Neural cell (in vitro differentiated cells): ENCODE data around the gene PCP4. TPM values are rescaled to one million over a fixed set of nuclear protein-coding genes. Genes with fewer than 3 reads are reported as not detected.

Experiments used
- H2AFZ ChIP-seq: fragments of 200-600, 300-800 bp; sonication (generic), shearing (Covaris generic); 2 replicates; pipeline ENCODE4 v1.6.0; 2014; ENCODE audit warnings: low read depth, mild to moderate bottlenecking, antibody characterized with exemption, low read length, moderate library complexity
- H3F3A ChIP-seq: fragments of 200-600 bp; shearing (Covaris generic); 2 replicates; pipeline ENCODE4 v1.6.1; 2016; ENCODE audit warnings: mild to moderate bottlenecking, moderate library complexity, mixed read lengths, antibody characterized with exemption, low read length; ENCODE audit not compliant: insufficient read depth, poor library complexity, severe bottlenecking
- H3K27ac ChIP-seq: fragments of 200-600, 300-800 bp; sonication (generic), shearing (Covaris generic); 2 replicates; pipeline ENCODE4 v1.5.1; 2014; ENCODE audit warnings: mild to moderate bottlenecking, low read length, moderate library complexity
- H3K27me3 ChIP-seq: fragments of 300-800, 200-600 bp; sonication (generic), shearing (Covaris generic); 2 replicates; pipeline ENCODE4 v1.6.0; 2014; ENCODE audit warnings: mild to moderate bottlenecking, low read depth, low read length, moderate library complexity; ENCODE audit not compliant: insufficient read depth
- H3K36me3 ChIP-seq: fragments of 300-800, 200-600 bp; sonication (generic), shearing (Covaris generic); 2 replicates; pipeline ENCODE4 v1.5.1; 2014; ENCODE audit warnings: mild to moderate bottlenecking, antibody characterized with exemption, low read length, moderate library complexity; ENCODE audit not compliant: insufficient read depth
- H3K4me2 ChIP-seq: fragments of 300-800, 200-600 bp; sonication (generic), shearing (Covaris generic); 2 replicates; pipeline ENCODE4 v1.6.0; 2014; ENCODE audit warnings: mild to moderate bottlenecking, low read length
- H3K4me3 ChIP-seq: fragments of 300-800, 200-600 bp; sonication (generic), shearing (Covaris generic); 2 replicates; pipeline ENCODE4 v1.5.1; 2014; ENCODE audit warnings: mild to moderate bottlenecking, low read length, moderate library complexity
- H3K79me2 ChIP-seq: fragments of 200-600 bp; shearing (Covaris generic); replicated peaks from 2 replicates; pipeline ENCODE4 v1.6.0; 2014; ENCODE audit warnings: mild to moderate bottlenecking, low read length, moderate library complexity; ENCODE audit not compliant: insufficient read depth
- H3K9ac ChIP-seq: fragments of 300-800, 200-600 bp; sonication (generic), shearing (Covaris generic); 2 replicates; pipeline ENCODE4 v1.6.1; 2016; ENCODE audit warnings: mild to moderate bottlenecking, low read length, mixed read lengths
- H3K9me2 ChIP-seq: fragments of 200-600 bp; shearing (Covaris generic); 2 replicates; pipeline ENCODE4 v1.6.1; 2016; ENCODE audit warnings: mild to moderate bottlenecking, low read length, mixed read lengths; ENCODE audit not compliant: insufficient read depth
- H3K9me3 ChIP-seq: fragments of 200-600, 300-800 bp; sonication (generic), shearing (Covaris generic); 2 replicates; pipeline ENCODE4 v1.6.1; 2016; ENCODE audit warnings: mild to moderate bottlenecking, mixed run types, low read length, moderate library complexity, mixed read lengths
- H4K20me1 ChIP-seq: fragments of 200-600 bp; shearing (Covaris generic); 2 replicates; pipeline ENCODE4 v1.6.1; 2016; ENCODE audit warnings: mild to moderate bottlenecking, mixed run types; ENCODE audit not compliant: insufficient read depth
- EP300 ChIP-seq: fragments of 450-650 bp; conservative IDR thresholded peaks from 2 replicates; pipeline ENCODE4 v1.6.1; 2014; ENCODE audit warnings: antibody characterized with exemption, mild to moderate bottlenecking, moderate library complexity; ENCODE audit not compliant: poor library complexity, severe bottlenecking
- EZH2 ChIP-seq: fragments of 200-600, 300-800 bp; shearing (Covaris generic), sonication (generic); IDR thresholded peaks from 2 replicates; pipeline ENCODE4 v1.6.1; 2014; ENCODE audit warnings: antibody characterized with exemption, low read length, borderline replicate concordance, mild to moderate bottlenecking; ENCODE audit not compliant: insufficient read depth, poor library complexity, severe bottlenecking
- MXI1 ChIP-seq: fragments of 450-650 bp; conservative IDR thresholded peaks from 2 replicates; pipeline ENCODE4 v1.6.1; 2014; ENCODE audit warnings: antibody characterized with exemption, mild to moderate bottlenecking; ENCODE audit not compliant: poor library complexity, severe bottlenecking
- POLR2AphosphoS5 ChIP-seq: IDR thresholded peaks from 2 replicates; pipeline ENCODE4 v1.6.1; 2012
- RAD21 ChIP-seq: fragments of 450-650 bp; conservative IDR thresholded peaks from 2 replicates; pipeline ENCODE4 v1.6.1; 2014; ENCODE audit warnings: antibody characterized with exemption, mild to moderate bottlenecking, moderate library complexity
- SMC3 ChIP-seq: fragments of 450-650 bp; conservative IDR thresholded peaks from 2 replicates; pipeline ENCODE4 v1.6.1; 2014; ENCODE audit warnings: antibody characterized with exemption, mild to moderate bottlenecking, moderate library complexity; ENCODE audit not compliant: poor library complexity
- TAF1 ChIP-seq: IDR thresholded peaks from 2 replicates; pipeline ENCODE4 v1.6.1; 2012; ENCODE audit warnings: low read depth
- polyA plus RNA-seq: library from polyadenylated mRNA; depleted of rRNA; stranded (reverse); fragments of >200 nt; gene quantifications from 2 replicates; pipeline ENCODE4 v1.2.3, GENCODE V29; 2014
- TF ChIP-seq, protein P1 (sequence below): IDR thresholded peaks from 2 replicates; pipeline ENCODE4 v1.6.1; 2012; ENCODE audit warnings: borderline replicate concordance
- TF ChIP-seq, protein P2 (sequence below): fragments of 450-650 bp; IDR thresholded peaks from 2 replicates; pipeline ENCODE4 v1.5.1; 2014; ENCODE audit warnings: antibody characterized with exemption, mild to moderate bottlenecking, moderate library complexity; ENCODE audit not compliant: poor library complexity, severe bottlenecking

The PCP4 gene
- polyA plus RNA-seq, 1 donor from 2014 or later = 10.1 TPM

GRCh38 chr21:39961251-39961650 lies 94.0 kb downstream of the PCP4 start:
- Histone ChIP-seq H4K20me1 (no peaks in the 10 kb centered on the region), H2AFZ (no peak overlapping the region), H3K36me3 (no peaks in the 10 kb centered on the region), H3K27me3 (no peaks in the 10 kb centered on the region), H3K4me3 (no peak overlapping the region), H3K9ac (no peak overlapping the region), H3K9me2 (no peaks in the 10 kb centered on the region), H3K4me2 (no peak overlapping the region), H3K79me2 (no peaks in the 10 kb centered on the region), H3F3A (no peaks in the 10 kb centered on the region), H3K27ac (no peak overlapping the region), H3K9me3 (no peaks in the 10 kb centered on the region)
- TF ChIP-seq RAD21 = no peak
- TF ChIP-seq, protein P1, sequence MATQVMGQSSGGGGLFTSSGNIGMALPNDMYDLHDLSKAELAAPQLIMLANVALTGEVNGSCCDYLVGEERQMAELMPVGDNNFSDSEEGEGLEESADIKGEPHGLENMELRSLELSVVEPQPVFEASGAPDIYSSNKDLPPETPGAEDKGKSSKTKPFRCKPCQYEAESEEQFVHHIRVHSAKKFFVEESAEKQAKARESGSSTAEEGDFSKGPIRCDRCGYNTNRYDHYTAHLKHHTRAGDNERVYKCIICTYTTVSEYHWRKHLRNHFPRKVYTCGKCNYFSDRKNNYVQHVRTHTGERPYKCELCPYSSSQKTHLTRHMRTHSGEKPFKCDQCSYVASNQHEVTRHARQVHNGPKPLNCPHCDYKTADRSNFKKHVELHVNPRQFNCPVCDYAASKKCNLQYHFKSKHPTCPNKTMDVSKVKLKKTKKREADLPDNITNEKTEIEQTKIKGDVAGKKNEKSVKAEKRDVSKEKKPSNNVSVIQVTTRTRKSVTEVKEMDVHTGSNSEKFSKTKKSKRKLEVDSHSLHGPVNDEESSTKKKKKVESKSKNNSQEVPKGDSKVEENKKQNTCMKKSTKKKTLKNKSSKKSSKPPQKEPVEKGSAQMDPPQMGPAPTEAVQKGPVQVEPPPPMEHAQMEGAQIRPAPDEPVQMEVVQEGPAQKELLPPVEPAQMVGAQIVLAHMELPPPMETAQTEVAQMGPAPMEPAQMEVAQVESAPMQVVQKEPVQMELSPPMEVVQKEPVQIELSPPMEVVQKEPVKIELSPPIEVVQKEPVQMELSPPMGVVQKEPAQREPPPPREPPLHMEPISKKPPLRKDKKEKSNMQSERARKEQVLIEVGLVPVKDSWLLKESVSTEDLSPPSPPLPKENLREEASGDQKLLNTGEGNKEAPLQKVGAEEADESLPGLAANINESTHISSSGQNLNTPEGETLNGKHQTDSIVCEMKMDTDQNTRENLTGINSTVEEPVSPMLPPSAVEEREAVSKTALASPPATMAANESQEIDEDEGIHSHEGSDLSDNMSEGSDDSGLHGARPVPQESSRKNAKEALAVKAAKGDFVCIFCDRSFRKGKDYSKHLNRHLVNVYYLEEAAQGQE = no peak
- no peak for TF ChIP-seq EZH2
- TF ChIP-seq MXI1 = no peak
- TF ChIP-seq TAF1 = no peak
- TF ChIP-seq POLR2AphosphoS5 = no peak
- TF ChIP-seq, protein P2, sequence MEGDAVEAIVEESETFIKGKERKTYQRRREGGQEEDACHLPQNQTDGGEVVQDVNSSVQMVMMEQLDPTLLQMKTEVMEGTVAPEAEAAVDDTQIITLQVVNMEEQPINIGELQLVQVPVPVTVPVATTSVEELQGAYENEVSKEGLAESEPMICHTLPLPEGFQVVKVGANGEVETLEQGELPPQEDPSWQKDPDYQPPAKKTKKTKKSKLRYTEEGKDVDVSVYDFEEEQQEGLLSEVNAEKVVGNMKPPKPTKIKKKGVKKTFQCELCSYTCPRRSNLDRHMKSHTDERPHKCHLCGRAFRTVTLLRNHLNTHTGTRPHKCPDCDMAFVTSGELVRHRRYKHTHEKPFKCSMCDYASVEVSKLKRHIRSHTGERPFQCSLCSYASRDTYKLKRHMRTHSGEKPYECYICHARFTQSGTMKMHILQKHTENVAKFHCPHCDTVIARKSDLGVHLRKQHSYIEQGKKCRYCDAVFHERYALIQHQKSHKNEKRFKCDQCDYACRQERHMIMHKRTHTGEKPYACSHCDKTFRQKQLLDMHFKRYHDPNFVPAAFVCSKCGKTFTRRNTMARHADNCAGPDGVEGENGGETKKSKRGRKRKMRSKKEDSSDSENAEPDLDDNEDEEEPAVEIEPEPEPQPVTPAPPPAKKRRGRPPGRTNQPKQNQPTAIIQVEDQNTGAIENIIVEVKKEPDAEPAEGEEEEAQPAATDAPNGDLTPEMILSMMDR = no peak
- TF ChIP-seq EP300 = no peak
- no peak for TF ChIP-seq SMC3

GRCh38 chr21:39965026-39965425 lies 97.8 kb downstream of the PCP4 start:
- no peak overlapping the region for H3K9ac ChIP-seq
- no peaks in the 10 kb centered on the region for H3K9me2 ChIP-seq
- no peaks in the 10 kb centered on the region for H4K20me1 ChIP-seq
- no peak overlapping the region for H3K27ac ChIP-seq
- H3K27me3 ChIP-seq = no peaks in the 10 kb centered on the region
- H3K36me3 ChIP-seq = no peaks in the 10 kb centered on the region
- H2AFZ ChIP-seq = no peak overlapping the region
- H3F3A ChIP-seq = no peaks in the 10 kb centered on the region
- TF ChIP-seq MXI1 = no peak
- no peak for TF ChIP-seq TAF1
- no peak for TF ChIP-seq EZH2
- TF ChIP-seq, protein P1 = no peak
- TF ChIP-seq POLR2AphosphoS5 = no peak
- no peak for TF ChIP-seq EP300
- TF ChIP-seq, protein P2 = no peak
- no peak for TF ChIP-seq RAD21
- H3K79me2 ChIP-seq = no peaks in the 10 kb centered on the region
- no peaks in the 10 kb centered on the region for H3K9me3 ChIP-seq
- no peak overlapping the region for H3K4me3 ChIP-seq
- no peak overlapping the region for H3K4me2 ChIP-seq
